GM12878 (cell line): ENCODE data around the gene COMT. TPM values are rescaled to one million over a fixed set of nuclear protein-coding genes. Genes with fewer than 3 reads are reported as not detected.

Experiments
- ATAC-seq: fragments of 200-7000 bp; cut with Tn5 transposase; 3 replicates; pipeline ENCODE4 v1.9.1; 2020; ENCODE audit warnings: mild to moderate bottlenecking, moderate library complexity
- BruUV-seq: library from RNA; stranded (reverse); fragments of 400-500 nt; replicated peaks from 2 replicates; lab custom pipeline; 2021; lab: Mats Ljungman, UMichigan
- CTCF ChIA-PET: fragments of 300-600 bp; sonication (Branson Sonifier 250); formaldehyde crosslinking; extraction: SDS; loops from one replicate; lab custom pipeline; 2021; ENCODE audit warnings: inconsistent platforms; lab: Yijun Ruan, JAX
- POLR2A ChIA-PET: fragments of 350-600 bp; formaldehyde crosslinking; extraction: SDS; loops from one replicate; lab custom pipeline; 2021; ENCODE audit warnings: inconsistent platforms; lab: Charles Lee
- RAD21 ChIA-PET: fragments of 300-600 bp; sonication (Branson Sonifier 250); formaldehyde crosslinking; loops from one replicate; lab custom pipeline; 2023; ENCODE audit warnings: antibody characterized with exemption; ENCODE audit not compliant: unreplicated experiment; lab: Charles Lee
- SMC1A ChIA-PET: fragments of 300-600 bp; sonication (Branson Sonifier 250); formaldehyde crosslinking; loops from one replicate; lab custom pipeline; 2023; ENCODE audit not compliant: unreplicated experiment, uncharacterized antibody; lab: Charles Lee
- DNase-seq: peaks from one replicate; pipeline ENCODE4 v3.0.0-alpha.2; 2011; ENCODE audit warnings: low read depth, low spot score
- FAIRE-seq: peaks from 3 replicates; lab custom pipeline; 2011; peaks lifted over from hg19 to GRCh38; lab: Jason Lieb, UNC
- H2AFZ ChIP-seq: 2 replicates; pipeline ENCODE4 v1.6.0; 2011; ENCODE audit warnings: low read depth, low read length, control low read depth; ENCODE audit not compliant: control insufficient read depth
- H3K27ac ChIP-seq: 2 replicates; pipeline ENCODE4 v1.5.1; 2011; ENCODE audit warnings: control low read depth; ENCODE audit not compliant: control insufficient read depth, insufficient read depth
- H3K27me3 ChIP-seq, 2 experiments: replicated peaks in 1 of 2; 2 replicates each; pipeline versions ENCODE4 v1.6.0 to v1.6.1; 2011; ENCODE audit warnings: low read length in 1 of 2; ENCODE audit not compliant: control insufficient read depth in 2 of 2, insufficient read depth in 2 of 2
- H3K36me3 ChIP-seq, 2 experiments: 2 replicates each; pipeline ENCODE4 v1.5.1; 2011; ENCODE audit warnings: low read length in 1 of 2; ENCODE audit not compliant: control insufficient read depth in 2 of 2, insufficient read depth in 2 of 2
- H3K4me1 ChIP-seq: 2 replicates; pipeline ENCODE4 v1.6.1; 2011; ENCODE audit warnings: mild to moderate bottlenecking, low read length, moderate library complexity, mixed read lengths; ENCODE audit not compliant: control insufficient read depth, insufficient read depth
- H3K4me2 ChIP-seq: 2 replicates; pipeline ENCODE4 v1.6.0; 2011; ENCODE audit warnings: control low read depth; ENCODE audit not compliant: control insufficient read depth, insufficient read depth
- H3K4me3 ChIP-seq: fragments of 200-600 bp; sonication (generic); 2 replicates; pipeline ENCODE4 v1.5.1; 2016
- H3K79me2 ChIP-seq: 2 replicates; pipeline ENCODE4 v1.6.0; 2011; ENCODE audit warnings: low read length; ENCODE audit not compliant: control insufficient read depth, insufficient read depth
- H3K9ac ChIP-seq: 2 replicates; pipeline ENCODE4 v1.8.0; 2011; ENCODE audit warnings: low read length, control low read depth, mixed read lengths; ENCODE audit not compliant: control insufficient read depth, insufficient read depth
- H3K9me3 ChIP-seq: replicated peaks from 3 replicates; pipeline ENCODE4 v1.5.1; 2011; ENCODE audit warnings: mild to moderate bottlenecking, low read length; ENCODE audit not compliant: control insufficient read depth, insufficient read depth
- H4K20me1 ChIP-seq: 2 replicates; pipeline ENCODE4 v1.6.0; 2011; ENCODE audit not compliant: control insufficient read depth, insufficient read depth
- DPF2 ChIP-seq: fragments of 450-650 bp; IDR thresholded peaks from 2 replicates; pipeline ENCODE4 v1.6.1; 2017; ENCODE audit warnings: mild to moderate bottlenecking
- EGR1 ChIP-seq, 2 experiments: IDR thresholded peaks; 1 replicate in 1 of 2; 2 replicates in 1 of 2; pipeline ENCODE4 v1.6.1; 2011 to 2012; ENCODE audit warnings: low read depth in 2 of 2, low read length in 2 of 2, borderline replicate concordance in 1 of 2, mild to moderate bottlenecking in 1 of 2, moderate library complexity in 1 of 2
- NFYB ChIP-seq: IDR thresholded peaks from 2 replicates; pipeline ENCODE4 v1.6.1; 2011; ENCODE audit warnings: low read depth, mild to moderate bottlenecking, low read length, improper control_type of control experiment, moderate library complexity; ENCODE audit not compliant: insufficient read depth
- SIN3A ChIP-seq: IDR thresholded peaks from 2 replicates; pipeline ENCODE4 v1.6.1; 2012; ENCODE audit warnings: low read depth, low read length, improper control_type of control experiment
- SREBF2 ChIP-seq: IDR thresholded peaks from 2 replicates; pipeline ENCODE4 v1.6.1; 2012; ENCODE audit warnings: mild to moderate bottlenecking, low read length
- TARDBP ChIP-seq: IDR thresholded peaks from 2 replicates; pipeline ENCODE4 v1.6.1; 2016; ENCODE audit warnings: borderline replicate concordance
- WGBS: methylation state at CpG from one replicate; pipeline ENCODE4 v1.1.6; 2016; ENCODE audit warnings: low lambda C conversion rate; ENCODE audit not compliant: insufficient replicate concordance, insufficient coverage; ENCODE audit errors: missing lambda C conversion rate; 5-methylcytosine and 5-hydroxymethylcytosine counted together
- in situ Hi-C: fragments of 300-500 bp; cut with MboI; formaldehyde crosslinking; loops from 9 replicates; pipeline ENCODE4 v1.14.3; 2018; ENCODE audit warnings: mixed read lengths
- intact Hi-C: fragments of 100-400 bp; cut with micrococcal nuclease; formaldehyde crosslinking; loops from one replicate; pipeline ENCODE4 v1.14.2; 2022; ENCODE audit not compliant: unreplicated experiment
- polyA plus RNA-seq, 11 experiments: library from polyadenylated mRNA; depleted of rRNA in 4 of 11; unstranded in 6 of 11; stranded (reverse) in 5 of 11; fragments of >200 nt; fragmentation: Nextera tagmentation in 4 of 11; fragmentation: Illumina TruSeq in 1 of 11; extraction: Ambion mirVana in 4 of 11; extraction: Trizol in 1 of 11; gene quantifications; 1 replicate in 1 of 11; 2 replicates in 10 of 11; pipeline versions ENCODE4 v1.2.1 to v1.2.3, GENCODE V29; 2011 to 2016; ENCODE audit warnings: inconsistent platforms in 2 of 11, missing spikeins in 2 of 11, low read depth in 1 of 11
- total RNA-seq, 4 experiments: library from RNA; depleted of rRNA in 3 of 4; stranded (reverse); fragments of >200 nt in 3 of 4; fragmentation: Illumina TruSeq in 1 of 4; extraction: Trizol in 1 of 4; gene quantifications; 2 replicates each; pipeline versions ENCODE4 v1.2.1 to v1.2.3, GENCODE V29; 2013 to 2021
- TF ChIP-seq, protein P1 (sequence below): IDR thresholded peaks from 2 replicates; pipeline ENCODE4 v1.6.1; 2012; ENCODE audit warnings: low read depth, low read length, improper control_type of control experiment
- TF ChIP-seq, protein P2 (sequence below): IDR thresholded peaks from 2 replicates; pipeline ENCODE4 v1.6.1; 2011; ENCODE audit warnings: mild to moderate bottlenecking, low read depth, low read length, moderate library complexity; ENCODE audit not compliant: insufficient replicate concordance
- TF ChIP-seq, protein P3 (sequence below): fragments of 150-350 bp; IDR thresholded peaks from 2 replicates; pipeline ENCODE4 v1.6.1; 2016; ENCODE audit warnings: low read depth, low read length
- TF ChIP-seq, protein P4 (sequence below): fragments of 450-650 bp; IDR thresholded peaks from 2 replicates; pipeline ENCODE4 v1.6.1; 2017; ENCODE audit warnings: mild to moderate bottlenecking, moderate library complexity

COMT gene
- total and polyA plus RNA-seq, 10 of the 15 experiments (the other 5 are each of a cell fraction or from before 2014, with no cell fraction given) = 4.5 to 152 (median 66.1) TPM

DNA sequence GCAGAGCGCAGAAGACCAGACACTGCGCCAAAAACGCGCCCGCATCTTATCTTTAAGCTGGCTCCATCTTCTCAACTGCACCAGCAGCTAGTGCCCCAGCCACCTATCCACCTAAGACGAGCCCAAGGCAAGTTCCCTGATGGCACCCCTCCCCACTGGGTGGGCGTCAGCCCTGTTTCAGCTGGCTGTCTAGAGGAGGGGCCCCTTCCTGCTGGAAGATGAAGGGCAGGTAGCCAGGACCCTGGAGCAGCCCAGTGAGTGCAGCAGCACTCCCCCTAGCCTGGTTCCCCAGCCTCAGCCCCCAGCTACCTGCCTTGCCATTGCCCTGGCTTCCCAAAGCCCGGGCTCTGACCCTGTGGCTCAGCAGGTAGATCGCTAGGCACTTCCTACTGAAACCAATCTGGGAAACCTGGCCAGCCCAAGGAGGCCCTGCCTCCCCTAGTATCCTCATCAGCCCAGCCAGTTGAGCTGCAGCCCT is 46.8 kb downstream of the COMT start:
- intact Hi-C loops (no loop called here), in situ Hi-C loops (no loop called here)
- no peak overlapping the region for H3K9ac ChIP-seq
- FAIRE-seq = no peak
- TF ChIP-seq SIN3A (no peak), DPF2 (no peak), SREBF2 (no peak), TARDBP (no peak), NFYB (no peak), EGR1 (IDR thresholded peaks at IDR 0.05; ENCODE audit: borderline replicate concordance in 1 of 2, low read depth in 2 of 2, low read length in 2 of 2) (no peak)
- TF ChIP-seq, protein P1, sequence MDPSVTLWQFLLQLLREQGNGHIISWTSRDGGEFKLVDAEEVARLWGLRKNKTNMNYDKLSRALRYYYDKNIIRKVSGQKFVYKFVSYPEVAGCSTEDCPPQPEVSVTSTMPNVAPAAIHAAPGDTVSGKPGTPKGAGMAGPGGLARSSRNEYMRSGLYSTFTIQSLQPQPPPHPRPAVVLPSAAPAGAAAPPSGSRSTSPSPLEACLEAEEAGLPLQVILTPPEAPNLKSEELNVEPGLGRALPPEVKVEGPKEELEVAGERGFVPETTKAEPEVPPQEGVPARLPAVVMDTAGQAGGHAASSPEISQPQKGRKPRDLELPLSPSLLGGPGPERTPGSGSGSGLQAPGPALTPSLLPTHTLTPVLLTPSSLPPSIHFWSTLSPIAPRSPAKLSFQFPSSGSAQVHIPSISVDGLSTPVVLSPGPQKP = no peak
- TF ChIP-seq, protein P2, sequence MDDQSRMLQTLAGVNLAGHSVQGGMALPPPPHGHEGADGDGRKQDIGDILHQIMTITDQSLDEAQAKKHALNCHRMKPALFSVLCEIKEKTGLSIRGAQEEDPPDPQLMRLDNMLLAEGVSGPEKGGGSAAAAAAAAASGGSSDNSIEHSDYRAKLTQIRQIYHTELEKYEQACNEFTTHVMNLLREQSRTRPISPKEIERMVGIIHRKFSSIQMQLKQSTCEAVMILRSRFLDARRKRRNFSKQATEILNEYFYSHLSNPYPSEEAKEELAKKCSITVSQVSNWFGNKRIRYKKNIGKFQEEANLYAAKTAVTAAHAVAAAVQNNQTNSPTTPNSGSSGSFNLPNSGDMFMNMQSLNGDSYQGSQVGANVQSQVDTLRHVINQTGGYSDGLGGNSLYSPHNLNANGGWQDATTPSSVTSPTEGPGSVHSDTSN = no peak
- TF ChIP-seq, protein P3, sequence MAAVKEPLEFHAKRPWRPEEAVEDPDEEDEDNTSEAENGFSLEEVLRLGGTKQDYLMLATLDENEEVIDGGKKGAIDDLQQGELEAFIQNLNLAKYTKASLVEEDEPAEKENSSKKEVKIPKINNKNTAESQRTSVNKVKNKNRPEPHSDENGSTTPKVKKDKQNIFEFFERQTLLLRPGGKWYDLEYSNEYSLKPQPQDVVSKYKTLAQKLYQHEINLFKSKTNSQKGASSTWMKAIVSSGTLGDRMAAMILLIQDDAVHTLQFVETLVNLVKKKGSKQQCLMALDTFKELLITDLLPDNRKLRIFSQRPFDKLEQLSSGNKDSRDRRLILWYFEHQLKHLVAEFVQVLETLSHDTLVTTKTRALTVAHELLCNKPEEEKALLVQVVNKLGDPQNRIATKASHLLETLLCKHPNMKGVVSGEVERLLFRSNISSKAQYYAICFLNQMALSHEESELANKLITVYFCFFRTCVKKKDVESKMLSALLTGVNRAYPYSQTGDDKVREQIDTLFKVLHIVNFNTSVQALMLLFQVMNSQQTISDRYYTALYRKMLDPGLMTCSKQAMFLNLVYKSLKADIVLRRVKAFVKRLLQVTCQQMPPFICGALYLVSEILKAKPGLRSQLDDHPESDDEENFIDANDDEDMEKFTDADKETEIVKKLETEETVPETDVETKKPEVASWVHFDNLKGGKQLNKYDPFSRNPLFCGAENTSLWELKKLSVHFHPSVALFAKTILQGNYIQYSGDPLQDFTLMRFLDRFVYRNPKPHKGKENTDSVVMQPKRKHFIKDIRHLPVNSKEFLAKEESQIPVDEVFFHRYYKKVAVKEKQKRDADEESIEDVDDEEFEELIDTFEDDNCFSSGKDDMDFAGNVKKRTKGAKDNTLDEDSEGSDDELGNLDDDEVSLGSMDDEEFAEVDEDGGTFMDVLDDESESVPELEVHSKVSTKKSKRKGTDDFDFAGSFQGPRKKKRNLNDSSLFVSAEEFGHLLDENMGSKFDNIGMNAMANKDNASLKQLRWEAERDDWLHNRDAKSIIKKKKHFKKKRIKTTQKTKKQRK = no peak
- TF ChIP-seq, protein P4, sequence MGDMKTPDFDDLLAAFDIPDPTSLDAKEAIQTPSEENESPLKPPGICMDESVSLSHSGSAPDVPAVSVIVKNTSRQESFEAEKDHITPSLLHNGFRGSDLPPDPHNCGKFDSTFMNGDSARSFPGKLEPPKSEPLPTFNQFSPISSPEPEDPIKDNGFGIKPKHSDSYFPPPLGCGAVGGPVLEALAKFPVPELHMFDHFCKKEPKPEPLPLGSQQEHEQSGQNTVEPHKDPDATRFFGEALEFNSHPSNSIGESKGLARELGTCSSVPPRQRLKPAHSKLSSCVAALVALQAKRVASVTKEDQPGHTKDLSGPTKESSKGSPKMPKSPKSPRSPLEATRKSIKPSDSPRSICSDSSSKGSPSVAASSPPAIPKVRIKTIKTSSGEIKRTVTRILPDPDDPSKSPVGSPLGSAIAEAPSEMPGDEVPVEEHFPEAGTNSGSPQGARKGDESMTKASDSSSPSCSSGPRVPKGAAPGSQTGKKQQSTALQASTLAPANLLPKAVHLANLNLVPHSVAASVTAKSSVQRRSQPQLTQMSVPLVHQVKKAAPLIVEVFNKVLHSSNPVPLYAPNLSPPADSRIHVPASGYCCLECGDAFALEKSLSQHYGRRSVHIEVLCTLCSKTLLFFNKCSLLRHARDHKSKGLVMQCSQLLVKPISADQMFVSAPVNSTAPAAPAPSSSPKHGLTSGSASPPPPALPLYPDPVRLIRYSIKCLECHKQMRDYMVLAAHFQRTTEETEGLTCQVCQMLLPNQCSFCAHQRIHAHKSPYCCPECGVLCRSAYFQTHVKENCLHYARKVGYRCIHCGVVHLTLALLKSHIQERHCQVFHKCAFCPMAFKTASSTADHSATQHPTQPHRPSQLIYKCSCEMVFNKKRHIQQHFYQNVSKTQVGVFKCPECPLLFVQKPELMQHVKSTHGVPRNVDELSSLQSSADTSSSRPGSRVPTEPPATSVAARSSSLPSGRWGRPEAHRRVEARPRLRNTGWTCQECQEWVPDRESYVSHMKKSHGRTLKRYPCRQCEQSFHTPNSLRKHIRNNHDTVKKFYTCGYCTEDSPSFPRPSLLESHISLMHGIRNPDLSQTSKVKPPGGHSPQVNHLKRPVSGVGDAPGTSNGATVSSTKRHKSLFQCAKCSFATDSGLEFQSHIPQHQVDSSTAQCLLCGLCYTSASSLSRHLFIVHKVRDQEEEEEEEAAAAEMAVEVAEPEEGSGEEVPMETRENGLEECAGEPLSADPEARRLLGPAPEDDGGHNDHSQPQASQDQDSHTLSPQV = no peak
- peaks cover 0 to 2% of the 10 kb centered on the region in 2 experiments; a peak in 1 of 4 replicates for H3K27me3 ChIP-seq
- ATAC-seq = no peak
- 57% methylated on average over 9 of the region's 9 CpGs for WGBS
- no peak overlapping the region for H2AFZ ChIP-seq
- H4K20me1 ChIP-seq = no peaks in the 10 kb centered on the region
- H3K27ac ChIP-seq = no peak overlapping the region
- H3K36me3 ChIP-seq = no peaks in the 10 kb centered on the region
- no peaks in the 10 kb centered on the region for H3K4me1 ChIP-seq
- no peak overlapping the region for H3K4me3 ChIP-seq
- SMC1A ChIA-PET = no interaction called here
- no peaks in the 10 kb centered on the region for H3K9me3 ChIP-seq
- CTCF ChIA-PET = no interaction called here
- no peak overlapping the region for H3K4me2 ChIP-seq
- no peak for DNase-seq
- no peaks in the 10 kb centered on the region for H3K79me2 ChIP-seq
- no TSS peak for BruUV-seq
- POLR2A ChIA-PET = no interaction called here
- RAD21 ChIA-PET = no interaction called here
